GM19240 (cell line): ENCODE results near the gene NPIPB2.
"Not testable (repeated sequence)": the region's sequence is repeated elsewhere in the genome, so short reads cannot be mapped to it uniquely, and the experiment has no call there.

Experiments used
- DNase-seq: peaks from one replicate; pipeline ENCODE4 v3.0.0; 2011; ENCODE audit warnings: low spot score; ENCODE audit not compliant: insufficient read length

NPIPB2 gene

GRCh38 chr16:11962457-11962856 lies 20.6 kb upstream of the NPIPB2 start:
- not testable (repeated sequence) for DNase-seq

- DNase-seq, result no peak
Measured at GRCh38 chr16:11957591-11958395, 15.9 kb upstream of the NPIPB2 start.

- no peak for DNase-seq
Measured at GRCh38 chr16:11956558-11956957, 14.7 kb upstream of the NPIPB2 start.

GRCh38 chr16:11955713-11956123 lies 13.9 kb upstream of the NPIPB2 start:
- DNase-seq, result no peak

- not testable (repeated sequence) for DNase-seq
Measured at GRCh38 chr16:11953576-11953975, 11.7 kb upstream of the NPIPB2 start.

- DNase-seq, result no peak
Measured at GRCh38 chr16:11950388-11950787, 8.5 kb upstream of the NPIPB2 start.

GRCh38 chr16:11949527-11949926 lies 7.7 kb upstream of the NPIPB2 start:
- peak; percentile 54 for DNase-seq

- no peak for DNase-seq
Measured at GRCh38 chr16:11948819-11949218, 7.0 kb upstream of the NPIPB2 start.

GRCh38 chr16:11946433-11946832 lies 4.6 kb upstream of the NPIPB2 start:
- no peak for DNase-seq

GRCh38 chr16:11927350-11927749 lies 14.5 kb downstream of the NPIPB2 start:
- DNase-seq, result not testable (repeated sequence)

- DNase-seq, result not testable (repeated sequence)
Measured at GRCh38 chr16:11924046-11924445, 17.8 kb downstream of the NPIPB2 start.

GRCh38 chr16:11916524-11917285 lies 25.1 kb downstream of the NPIPB2 start:
- DNase-seq, result no peak

- DNase-seq, result peak; percentile 91
Measured at GRCh38 chr16:11915644-11916523, 26.0 kb downstream of the NPIPB2 start, which contains the start of gene GSPT1. TSS of gene GSPT1 (minus strand) at chr16:11915956. CDS start at chr16:11915720, 236 bp downstream.

- DNase-seq, result no peak
Measured at GRCh38 chr16:11915114-11915643, 26.7 kb downstream of the NPIPB2 start.

GRCh38 chr16:11914210-11915113 lies 27.4 kb downstream of the NPIPB2 start:
- DNase-seq, result no peak

GRCh38 chr16:11913425-11914079 lies 28.3 kb downstream of the NPIPB2 start:
- no peak for DNase-seq

GRCh38 chr16:11909653-11910545 lies 31.9 kb downstream of the NPIPB2 start:
- DNase-seq, result no peak

GRCh38 chr16:11907160-11907970 lies 34.5 kb downstream of the NPIPB2 start:
- no peak for DNase-seq
